WTC11 (cell line): ENCODE data around the gene USP10. TPM values are rescaled to one million over a fixed set of nuclear protein-coding genes. Genes with fewer than 3 reads are reported as not detected.

Experiments
- ATAC-seq: fragments of 200-7000 bp; cut with Tn5 transposase; 2 replicates; pipeline ENCODE4 v1.10.0; 2021; ENCODE audit warnings: mild to moderate bottlenecking, moderate library complexity
- CTCF ChIA-PET: fragments of 300-600 bp; sonication (Branson Sonifier 250); formaldehyde crosslinking; loops from one replicate; lab custom pipeline; 2021; ENCODE audit warnings: antibody characterized with exemption; lab: Charles Lee
- POLR2A ChIA-PET: fragments of 350-600 bp; sonication (Branson Sonifier 250); formaldehyde crosslinking; loops from one replicate; lab custom pipeline; 2021; ENCODE audit warnings: antibody characterized with exemption; lab: Charles Lee
- DNase-seq: peaks from one replicate; pipeline ENCODE4 v3.0.0; 2021; ENCODE audit warnings: low spot score
- H3K27ac Mint-ChIP-seq: 2 replicates; pipeline ENCODE4 v1.8.0; 2021; ENCODE audit warnings: mixed read lengths
- H3K27me3 Mint-ChIP-seq: 2 replicates; pipeline ENCODE4 v1.8.0; 2021; ENCODE audit warnings: low read depth, mild to moderate bottlenecking, moderate library complexity, mixed read lengths
- H3K36me3 Mint-ChIP-seq: 2 replicates; pipeline ENCODE4 v1.8.0; 2021; ENCODE audit warnings: mixed read lengths
- H3K4me1 Mint-ChIP-seq: 2 replicates; pipeline ENCODE4 v1.8.0; 2022; ENCODE audit warnings: mixed read lengths
- H3K4me3 Mint-ChIP-seq: 2 replicates; pipeline ENCODE4 v1.8.0; 2021; ENCODE audit warnings: mild to moderate bottlenecking, moderate library complexity, mixed read lengths
- H3K9me3 Mint-ChIP-seq: 2 replicates; pipeline ENCODE4 v1.8.0; 2021; ENCODE audit warnings: mixed read lengths
- EMX1 ChIP-seq: fragments of 250-450 bp; sonication (Bioruptor Pico); IDR thresholded peaks from 2 replicates; pipeline ENCODE4 v1.8.0; 2021; ENCODE audit warnings: mild to moderate bottlenecking
- FOXJ3 ChIP-seq: sonication (generic); formaldehyde crosslinking; IDR thresholded peaks from 2 replicates; pipeline ENCODE4 v1.9.0; 2021; ENCODE audit warnings: missing genetic modification reagents, mild to moderate bottlenecking, borderline replicate concordance
- NFE2L1 ChIP-seq: sonication (generic); formaldehyde crosslinking; IDR thresholded peaks from 2 replicates; pipeline ENCODE4 v1.8.1; 2023; ENCODE audit warnings: missing genetic modification reagents
- ZNF121 ChIP-seq: sonication (generic); formaldehyde crosslinking; IDR thresholded peaks from 2 replicates; pipeline ENCODE4 v1.8.0; 2023; ENCODE audit warnings: missing genetic modification reagents
- ZNF396 ChIP-seq: fragments of 250-450 bp; sonication (Bioruptor Pico); IDR thresholded peaks from 2 replicates; pipeline ENCODE4 v1.8.0; 2021; ENCODE audit warnings: mild to moderate bottlenecking, moderate library complexity, borderline replicate concordance
- ZNF423 ChIP-seq: fragments of 250-450 bp; sonication (Bioruptor Pico); IDR thresholded peaks from 2 replicates; pipeline ENCODE4 v2.1.2; 2022; ENCODE audit warnings: mild to moderate bottlenecking, moderate library complexity
- total RNA-seq: library from RNA; stranded (reverse); gene quantifications from 3 replicates; pipeline ENCODE4 v1.2.3, GENCODE V29; 2021
- TF ChIP-seq, protein P1 (sequence below): sonication (generic); formaldehyde crosslinking; IDR thresholded peaks from 2 replicates; pipeline ENCODE4 v1.8.0; 2022; ENCODE audit warnings: mild to moderate bottlenecking, missing genetic modification reagents
- TF ChIP-seq, protein P2 (sequence below): fragments of 250-450 bp; sonication (Bioruptor Pico); IDR thresholded peaks from 2 replicates; pipeline ENCODE4 v1.9.0; 2021; ENCODE audit warnings: mild to moderate bottlenecking, borderline replicate concordance
- TF ChIP-seq, protein P3 (sequence below): fragments of 250-450 bp; sonication (Bioruptor Pico); conservative IDR thresholded peaks from 2 replicates; pipeline ENCODE4 v1.9.0; 2021; ENCODE audit warnings: mild to moderate bottlenecking
- TF ChIP-seq, protein P4 (sequence below): sonication (generic); formaldehyde crosslinking; IDR thresholded peaks from 2 replicates; pipeline ENCODE4 v1.8.0; 2023; ENCODE audit warnings: mild to moderate bottlenecking, missing genetic modification reagents

The USP10 gene
- total RNA-seq, 1 experiment from 2014 or later: 138 TPM

DNA sequence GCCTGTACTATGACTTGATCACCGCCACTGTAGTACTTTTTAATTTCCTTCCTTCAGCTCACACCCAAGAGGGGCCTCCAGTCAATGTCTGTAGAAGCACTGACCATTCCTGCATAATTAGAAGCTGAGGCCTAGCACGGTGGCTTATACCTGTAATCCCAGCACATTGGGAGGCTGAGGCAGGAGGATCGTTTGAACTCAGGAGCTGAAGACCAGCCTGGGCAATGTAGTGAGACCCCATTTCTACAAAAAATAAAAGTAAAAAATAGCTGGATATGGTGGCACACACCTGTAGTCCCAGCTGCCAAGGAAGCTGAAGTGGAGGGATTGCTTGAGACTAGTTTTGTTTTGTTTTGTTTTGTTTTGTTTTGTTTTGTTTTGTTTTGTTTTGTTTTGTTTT is 45.6 kb upstream of the USP10 start:
- TF ChIP-seq, protein P1, sequence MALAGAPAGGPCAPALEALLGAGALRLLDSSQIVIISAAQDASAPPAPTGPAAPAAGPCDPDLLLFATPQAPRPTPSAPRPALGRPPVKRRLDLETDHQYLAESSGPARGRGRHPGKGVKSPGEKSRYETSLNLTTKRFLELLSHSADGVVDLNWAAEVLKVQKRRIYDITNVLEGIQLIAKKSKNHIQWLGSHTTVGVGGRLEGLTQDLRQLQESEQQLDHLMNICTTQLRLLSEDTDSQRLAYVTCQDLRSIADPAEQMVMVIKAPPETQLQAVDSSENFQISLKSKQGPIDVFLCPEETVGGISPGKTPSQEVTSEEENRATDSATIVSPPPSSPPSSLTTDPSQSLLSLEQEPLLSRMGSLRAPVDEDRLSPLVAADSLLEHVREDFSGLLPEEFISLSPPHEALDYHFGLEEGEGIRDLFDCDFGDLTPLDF: no peak
- TF ChIP-seq ZNF121: peak; percentile 75; the same call in 1 of the 2 replicates
- TF ChIP-seq, all 79 proteins: peak for 1
- peaks cover 51% of the 10 kb centered on the region for H3K36me3 Mint-ChIP-seq
- peaks cover 14% of the 10 kb centered on the region for H3K4me1 Mint-ChIP-seq
- CTCF ChIA-PET: interaction anchor here (0.6 to 2.2 kb wide), 4 partner anchors 10 to 84 kb away, joined by 3 to 8 read pairs (median 4); no protein-coding TSS in a partner anchor
- no peak overlapping the region for H3K27ac Mint-ChIP-seq
- H3K9me3 Mint-ChIP-seq: no peaks in the 10 kb centered on the region
- H3K4me3 Mint-ChIP-seq: no peak overlapping the region
- ATAC-seq: no peak
- peaks cover 3% of the 10 kb centered on the region; the same call in 1 of the 2 replicates for H3K27me3 Mint-ChIP-seq
- no peak for DNase-seq
- POLR2A ChIA-PET: interaction anchor here (0.6 kb wide), 2 partner anchors 69 to 106 kb away, joined by 3 to 5 read pairs; no protein-coding TSS in a partner anchor

DNA sequence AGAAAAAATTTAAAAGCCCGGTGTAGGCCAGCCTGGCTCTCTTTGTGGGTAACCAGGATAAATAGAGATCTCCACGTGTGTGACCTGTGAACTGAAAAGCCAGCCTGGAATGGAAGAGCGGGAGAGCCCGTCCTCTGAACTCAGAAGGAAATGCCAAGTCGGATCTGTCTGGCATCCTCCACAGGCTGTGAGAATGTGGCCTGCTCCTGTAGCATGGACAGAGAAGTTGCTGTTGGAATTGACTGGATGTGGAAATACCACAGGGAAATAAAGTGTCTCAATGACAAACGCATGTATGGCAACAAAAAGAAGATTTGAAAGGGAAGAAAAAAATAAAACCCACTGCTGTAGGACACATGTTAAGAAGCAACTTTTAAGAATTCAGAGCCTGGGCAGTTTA is 44.8 kb upstream of the USP10 start:
- H3K36me3 Mint-ChIP-seq: peaks cover 55% of the 10 kb centered on the region
- CTCF ChIA-PET: interaction anchor here (0.9 kb wide), 1 partner anchor 17 kb away, joined by 5 read pairs; no protein-coding TSS in a partner anchor
- POLR2A ChIA-PET: no interaction called here

More for the DNA sequence above, 44.8 kb upstream of the USP10 start:
- peak overlapping the region; percentile 88 for H3K27ac Mint-ChIP-seq
- H3K4me3 Mint-ChIP-seq: no peak overlapping the region
- no peak for ATAC-seq
- TF ChIP-seq EMX1 (CRISPR knock-in tag) (no peak), ZNF423 (CRISPR knock-in tag) (no peak), NFE2L1 (CRISPR knock-in tag) (no peak), FOXJ3 (no peak), ZNF396 (CRISPR knock-in tag) (no peak)
- TF ChIP-seq, protein P2, sequence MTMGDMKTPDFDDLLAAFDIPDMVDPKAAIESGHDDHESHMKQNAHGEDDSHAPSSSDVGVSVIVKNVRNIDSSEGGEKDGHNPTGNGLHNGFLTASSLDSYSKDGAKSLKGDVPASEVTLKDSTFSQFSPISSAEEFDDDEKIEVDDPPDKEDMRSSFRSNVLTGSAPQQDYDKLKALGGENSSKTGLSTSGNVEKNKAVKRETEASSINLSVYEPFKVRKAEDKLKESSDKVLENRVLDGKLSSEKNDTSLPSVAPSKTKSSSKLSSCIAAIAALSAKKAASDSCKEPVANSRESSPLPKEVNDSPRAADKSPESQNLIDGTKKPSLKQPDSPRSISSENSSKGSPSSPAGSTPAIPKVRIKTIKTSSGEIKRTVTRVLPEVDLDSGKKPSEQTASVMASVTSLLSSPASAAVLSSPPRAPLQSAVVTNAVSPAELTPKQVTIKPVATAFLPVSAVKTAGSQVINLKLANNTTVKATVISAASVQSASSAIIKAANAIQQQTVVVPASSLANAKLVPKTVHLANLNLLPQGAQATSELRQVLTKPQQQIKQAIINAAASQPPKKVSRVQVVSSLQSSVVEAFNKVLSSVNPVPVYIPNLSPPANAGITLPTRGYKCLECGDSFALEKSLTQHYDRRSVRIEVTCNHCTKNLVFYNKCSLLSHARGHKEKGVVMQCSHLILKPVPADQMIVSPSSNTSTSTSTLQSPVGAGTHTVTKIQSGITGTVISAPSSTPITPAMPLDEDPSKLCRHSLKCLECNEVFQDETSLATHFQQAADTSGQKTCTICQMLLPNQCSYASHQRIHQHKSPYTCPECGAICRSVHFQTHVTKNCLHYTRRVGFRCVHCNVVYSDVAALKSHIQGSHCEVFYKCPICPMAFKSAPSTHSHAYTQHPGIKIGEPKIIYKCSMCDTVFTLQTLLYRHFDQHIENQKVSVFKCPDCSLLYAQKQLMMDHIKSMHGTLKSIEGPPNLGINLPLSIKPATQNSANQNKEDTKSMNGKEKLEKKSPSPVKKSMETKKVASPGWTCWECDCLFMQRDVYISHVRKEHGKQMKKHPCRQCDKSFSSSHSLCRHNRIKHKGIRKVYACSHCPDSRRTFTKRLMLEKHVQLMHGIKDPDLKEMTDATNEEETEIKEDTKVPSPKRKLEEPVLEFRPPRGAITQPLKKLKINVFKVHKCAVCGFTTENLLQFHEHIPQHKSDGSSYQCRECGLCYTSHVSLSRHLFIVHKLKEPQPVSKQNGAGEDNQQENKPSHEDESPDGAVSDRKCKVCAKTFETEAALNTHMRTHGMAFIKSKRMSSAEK (CRISPR knock-in tag): no peak
- TF ChIP-seq, protein P3, sequence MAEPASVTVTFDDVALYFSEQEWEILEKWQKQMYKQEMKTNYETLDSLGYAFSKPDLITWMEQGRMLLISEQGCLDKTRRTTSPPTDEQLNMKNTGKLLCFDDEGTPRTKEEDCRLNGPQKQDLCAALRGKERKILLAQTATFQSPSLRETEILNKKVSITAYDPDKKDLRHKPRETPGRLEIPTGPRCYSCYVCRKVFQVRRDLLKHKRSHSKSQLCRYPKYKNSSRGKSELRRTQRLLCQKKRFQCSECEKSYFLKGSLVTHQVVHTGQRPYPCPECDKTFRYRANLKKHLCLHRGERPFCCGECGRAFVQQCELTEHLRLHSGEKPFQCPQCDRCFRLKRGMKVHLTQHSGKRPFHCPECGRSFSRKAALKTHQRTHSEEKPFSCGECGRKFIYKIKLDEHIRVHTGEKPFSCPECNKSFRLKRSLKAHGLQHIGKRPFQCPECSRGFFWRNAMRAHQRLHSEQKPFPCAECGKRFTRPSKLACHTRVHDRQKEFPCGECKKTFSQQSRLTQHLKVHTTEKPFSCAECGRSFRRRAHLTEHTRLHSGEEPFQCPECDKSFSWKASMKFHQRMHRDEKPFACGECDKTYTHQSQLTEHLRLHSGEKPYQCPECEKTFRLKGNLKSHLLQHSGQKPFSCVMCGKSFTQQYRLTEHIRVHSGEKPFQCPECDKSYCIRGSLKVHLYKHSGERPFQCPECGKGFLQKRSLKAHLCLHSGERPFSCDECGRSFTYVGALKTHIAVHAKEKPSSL (CRISPR knock-in tag): no peak
- TF ChIP-seq, protein P4, sequence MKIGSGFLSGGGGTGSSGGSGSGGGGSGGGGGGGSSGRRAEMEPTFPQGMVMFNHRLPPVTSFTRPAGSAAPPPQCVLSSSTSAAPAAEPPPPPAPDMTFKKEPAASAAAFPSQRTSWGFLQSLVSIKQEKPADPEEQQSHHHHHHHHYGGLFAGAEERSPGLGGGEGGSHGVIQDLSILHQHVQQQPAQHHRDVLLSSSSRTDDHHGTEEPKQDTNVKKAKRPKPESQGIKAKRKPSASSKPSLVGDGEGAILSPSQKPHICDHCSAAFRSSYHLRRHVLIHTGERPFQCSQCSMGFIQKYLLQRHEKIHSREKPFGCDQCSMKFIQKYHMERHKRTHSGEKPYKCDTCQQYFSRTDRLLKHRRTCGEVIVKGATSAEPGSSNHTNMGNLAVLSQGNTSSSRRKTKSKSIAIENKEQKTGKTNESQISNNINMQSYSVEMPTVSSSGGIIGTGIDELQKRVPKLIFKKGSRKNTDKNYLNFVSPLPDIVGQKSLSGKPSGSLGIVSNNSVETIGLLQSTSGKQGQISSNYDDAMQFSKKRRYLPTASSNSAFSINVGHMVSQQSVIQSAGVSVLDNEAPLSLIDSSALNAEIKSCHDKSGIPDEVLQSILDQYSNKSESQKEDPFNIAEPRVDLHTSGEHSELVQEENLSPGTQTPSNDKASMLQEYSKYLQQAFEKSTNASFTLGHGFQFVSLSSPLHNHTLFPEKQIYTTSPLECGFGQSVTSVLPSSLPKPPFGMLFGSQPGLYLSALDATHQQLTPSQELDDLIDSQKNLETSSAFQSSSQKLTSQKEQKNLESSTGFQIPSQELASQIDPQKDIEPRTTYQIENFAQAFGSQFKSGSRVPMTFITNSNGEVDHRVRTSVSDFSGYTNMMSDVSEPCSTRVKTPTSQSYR: no peak
- H3K4me1 Mint-ChIP-seq: peaks cover 8% of the 10 kb centered on the region
- no peak for DNase-seq
- no peaks in the 10 kb centered on the region for H3K9me3 Mint-ChIP-seq
- H3K27me3 Mint-ChIP-seq: no peaks in the 10 kb centered on the region
